HG03066 (cell line): Measurements from ENCODE around the gene RTP2.

ENCODE experiments used
- ATAC-seq: cut with Tn5 transposase; IDR thresholded peaks from one replicate; pipeline ENCODE4 v1.9.1; 2021; ENCODE audit warnings: low read depth; ENCODE audit not compliant: unreplicated experiment

Gene RTP2, protein sequence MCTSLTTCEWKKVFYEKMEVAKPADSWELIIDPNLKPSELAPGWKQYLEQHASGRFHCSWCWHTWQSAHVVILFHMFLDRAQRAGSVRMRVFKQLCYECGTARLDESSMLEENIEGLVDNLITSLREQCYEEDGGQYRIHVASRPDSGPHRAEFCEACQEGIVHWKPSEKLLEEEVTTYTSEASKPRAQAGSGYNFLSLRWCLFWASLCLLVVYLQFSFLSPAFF

DNA sequence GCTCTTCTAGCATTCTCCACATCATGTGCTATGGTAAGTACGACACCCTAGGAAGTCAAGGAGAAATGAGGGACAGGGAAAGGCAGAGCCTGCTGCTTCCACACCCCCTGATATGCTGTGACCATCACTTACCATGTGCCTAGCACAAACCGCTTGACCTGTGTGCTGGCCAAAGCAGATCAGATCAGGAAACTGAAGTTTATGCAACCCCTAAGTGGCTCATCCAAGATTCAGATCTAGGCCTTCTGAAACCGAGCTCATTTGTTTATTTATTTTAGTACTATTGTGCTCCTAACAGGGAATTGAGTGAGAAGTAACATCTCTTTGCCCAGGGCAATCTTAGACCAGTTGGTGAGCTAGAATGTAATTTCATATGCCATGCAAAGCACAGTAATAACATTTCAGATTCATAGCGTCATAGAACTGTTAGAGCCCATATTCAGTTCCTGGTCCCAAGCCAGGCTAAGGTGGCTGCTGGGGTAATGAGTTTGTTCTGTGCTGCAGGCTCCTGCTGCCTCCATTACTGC, at the start of gene RTP2:
Gene RTP2 (minus strand): TSS at position 51 of the 527 bp plus-strand sequence. CDS start 429 bp downstream, outside the sequence.
- no peak for ATAC-seq

DNA sequence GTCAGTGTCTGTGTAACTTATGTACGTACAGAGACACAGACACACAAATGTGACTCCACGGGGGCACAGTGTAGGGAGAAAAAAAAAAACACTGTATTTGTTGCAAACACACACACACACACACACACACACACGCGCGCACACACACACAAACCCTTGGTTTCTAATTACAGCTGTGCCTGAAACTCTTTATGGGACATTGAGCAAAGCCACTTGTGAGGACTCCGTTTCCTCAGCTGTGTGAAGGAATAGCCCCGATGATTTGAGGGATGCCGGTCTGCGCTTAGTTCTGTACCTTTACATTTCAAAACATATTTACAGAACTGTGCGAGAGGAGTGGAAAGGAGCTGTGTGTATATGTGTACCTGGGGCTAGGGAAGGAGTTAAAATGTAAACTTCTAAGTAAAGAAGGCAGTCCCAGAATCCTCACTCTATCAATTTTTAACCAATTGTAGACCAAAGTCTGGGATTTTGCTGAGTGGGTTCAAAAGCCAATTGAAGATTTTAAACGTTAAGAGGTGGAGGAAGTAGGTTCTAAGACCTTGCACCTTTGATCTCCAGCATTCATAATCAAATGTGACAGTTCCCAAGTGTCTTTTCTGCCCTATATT, 48.3 kb upstream of the RTP2 start:
- ATAC-seq = no peak

DNA sequence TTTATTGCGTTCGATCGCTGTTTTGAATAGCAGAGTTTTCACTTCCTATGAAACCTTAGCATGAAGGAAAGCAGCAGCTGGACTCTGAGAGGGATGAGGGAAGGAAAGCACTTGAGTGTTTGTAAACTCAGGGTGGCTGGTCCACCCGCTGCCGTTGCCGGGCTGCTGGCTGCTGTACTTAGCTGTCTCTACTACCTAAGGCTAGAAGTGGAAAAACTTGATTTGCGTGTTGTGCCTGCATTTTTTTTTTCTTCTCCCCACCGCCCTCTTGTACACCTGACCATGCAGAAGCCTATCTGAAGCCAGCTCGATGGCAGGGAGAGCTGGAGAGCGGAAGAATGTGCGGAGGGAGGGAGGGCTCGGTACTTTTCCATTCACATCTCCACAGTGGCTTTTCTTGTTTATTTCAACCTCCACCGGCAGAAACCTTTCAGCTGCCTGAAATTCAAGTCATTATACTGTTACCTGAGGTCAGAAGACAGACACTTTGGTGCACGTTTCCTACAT, 47.7 kb upstream of the RTP2 start:
- ATAC-seq = no peak

DNA sequence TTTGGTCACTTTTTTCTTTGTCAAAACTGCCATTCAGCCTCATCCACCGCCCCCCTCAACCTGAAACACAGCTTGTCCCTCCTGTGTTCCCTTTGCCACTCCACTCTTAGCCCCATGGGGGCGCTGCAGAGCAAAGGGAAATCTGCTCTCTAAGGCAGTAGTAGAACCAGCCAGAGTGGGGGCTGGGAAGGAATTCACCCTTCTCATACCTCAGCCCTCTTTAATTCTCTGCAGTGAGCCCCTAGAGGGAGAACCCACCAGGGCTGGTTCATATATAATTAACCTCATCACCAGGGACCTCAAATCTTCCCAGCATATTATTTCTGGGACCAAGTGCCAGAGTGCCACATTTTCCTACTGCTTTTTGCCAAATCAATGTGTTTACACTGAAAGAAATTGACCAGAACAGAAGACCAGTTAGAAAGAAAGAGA, 45.7 kb upstream of the RTP2 start:
- ATAC-seq = no peak

DNA sequence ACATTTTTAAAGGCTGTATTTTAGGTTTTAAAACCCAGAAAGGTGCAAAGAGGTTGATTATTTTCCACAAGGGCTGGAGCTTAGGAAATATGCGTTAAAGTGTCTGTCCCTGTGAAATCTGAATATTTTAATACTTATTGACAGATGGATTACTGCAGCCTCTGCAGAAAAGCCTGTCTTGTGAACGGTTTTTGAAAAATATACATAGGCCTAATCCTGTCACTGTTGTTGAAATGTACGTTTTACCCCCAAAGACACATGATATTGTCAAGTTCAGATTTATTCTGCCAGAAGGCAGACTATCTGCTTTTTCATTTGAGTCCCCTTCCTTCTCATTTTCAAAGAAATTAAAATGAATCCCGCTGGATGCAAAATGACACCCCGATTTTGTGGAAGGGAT, 45.1 kb upstream of the RTP2 start:
- ATAC-seq = no peak

DNA sequence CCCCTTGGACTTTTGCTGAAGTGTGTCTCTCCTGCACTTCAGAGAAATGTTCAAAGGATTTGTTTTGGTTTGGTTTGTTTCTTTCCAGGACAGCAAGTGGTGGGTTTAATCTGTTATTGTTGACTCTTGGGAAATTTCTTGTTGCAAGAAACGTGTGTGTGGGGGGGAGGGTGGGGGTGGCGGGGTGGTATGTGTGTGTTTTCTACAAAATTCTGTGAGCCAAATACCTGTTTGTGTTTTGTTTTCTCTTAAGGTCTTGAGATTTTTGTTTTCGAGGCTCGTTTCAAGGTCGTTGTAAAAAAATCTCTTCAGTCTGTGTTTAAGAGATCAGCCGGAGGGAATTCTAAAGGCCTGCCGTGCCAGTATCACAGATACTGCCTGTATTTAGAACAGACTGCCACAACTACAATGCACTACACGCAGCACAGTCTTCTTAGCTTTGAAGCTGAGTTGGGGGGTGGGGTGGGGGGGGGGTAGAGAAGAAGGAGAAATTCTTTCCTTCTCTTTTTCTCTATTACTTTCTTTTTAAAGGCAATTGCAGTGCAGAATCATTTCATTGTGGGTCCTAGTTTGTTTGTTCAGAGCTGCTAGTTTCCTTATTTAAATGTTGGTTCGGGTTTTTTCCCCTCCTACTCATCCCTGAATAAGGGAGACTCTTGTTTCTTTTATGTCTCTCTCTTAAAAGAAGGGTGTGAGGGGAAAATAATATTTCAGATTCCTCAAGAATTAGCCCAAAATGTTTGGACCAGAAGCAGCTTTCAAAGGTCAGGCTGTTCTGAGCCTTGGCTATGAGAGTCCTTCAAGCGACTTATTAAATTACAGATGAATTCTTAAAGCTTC, 44.3 kb upstream of the RTP2 start:
- ATAC-seq = no peak

DNA sequence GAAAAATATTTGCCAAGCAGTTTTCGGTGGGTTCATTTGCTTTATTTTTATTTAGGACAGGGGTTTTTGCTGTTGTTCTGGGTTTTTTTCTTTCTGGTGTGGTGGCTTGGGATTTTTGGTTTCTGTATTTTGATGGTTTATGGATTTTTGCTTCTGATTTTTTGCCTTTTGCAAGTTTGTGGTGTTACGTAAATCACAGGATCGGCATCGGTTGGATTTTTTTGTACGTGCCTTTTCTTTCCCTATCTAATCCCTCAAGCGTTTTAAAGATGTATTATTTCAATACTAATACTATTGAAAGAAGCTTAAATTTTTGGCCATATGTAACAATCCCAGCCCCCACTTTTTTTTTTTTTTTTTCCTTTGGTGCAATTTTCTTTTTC, 43.7 kb upstream of the RTP2 start:
- no peak for ATAC-seq

DNA sequence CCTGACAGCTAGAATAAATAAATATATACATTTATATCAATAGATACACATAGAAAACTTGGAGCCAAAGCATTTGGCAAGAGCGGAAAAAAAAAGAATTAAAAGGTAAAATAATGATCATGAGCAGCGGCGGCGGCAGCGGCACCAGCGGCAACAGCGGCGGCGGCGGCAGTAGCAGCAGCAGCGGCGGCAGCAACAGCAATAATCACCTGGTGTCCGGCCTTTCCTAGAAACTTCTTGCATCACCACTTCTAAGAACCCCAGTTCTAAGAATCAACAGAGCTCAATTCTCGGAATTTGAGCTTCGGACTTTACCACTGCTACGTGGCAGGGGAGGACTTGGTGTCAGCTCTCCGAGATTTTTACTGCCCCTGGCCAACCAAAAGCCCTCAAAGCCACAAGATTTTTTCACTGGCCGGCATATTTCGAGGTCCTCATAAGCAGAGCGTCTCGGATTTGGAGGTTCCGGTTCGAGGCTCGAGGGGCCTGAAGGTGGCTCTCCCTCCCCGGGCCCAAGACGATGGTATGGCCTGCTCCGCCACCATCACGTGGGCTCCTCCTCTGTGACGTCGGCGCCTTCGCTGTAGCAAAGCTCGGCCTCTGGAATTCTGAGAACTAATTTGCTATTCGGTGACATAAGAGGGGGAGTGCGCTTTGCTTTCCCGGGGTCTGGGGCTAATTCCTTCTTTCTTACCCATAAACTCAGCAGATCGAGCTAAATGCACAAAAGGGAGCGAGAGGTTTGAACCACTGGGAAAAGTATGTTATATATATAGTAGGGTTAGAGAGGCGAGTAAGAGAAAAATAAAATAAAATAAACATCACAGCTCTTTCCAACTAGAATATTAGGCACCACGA, 43.1 kb upstream of the RTP2 start, which contains the start of gene BCL6:
Gene BCL6 (minus strand): TSS at position 268 of the 858 bp plus-strand sequence. CDS start 11,775 bp downstream, outside the sequence.
- peak; percentile 69 for ATAC-seq

DNA sequence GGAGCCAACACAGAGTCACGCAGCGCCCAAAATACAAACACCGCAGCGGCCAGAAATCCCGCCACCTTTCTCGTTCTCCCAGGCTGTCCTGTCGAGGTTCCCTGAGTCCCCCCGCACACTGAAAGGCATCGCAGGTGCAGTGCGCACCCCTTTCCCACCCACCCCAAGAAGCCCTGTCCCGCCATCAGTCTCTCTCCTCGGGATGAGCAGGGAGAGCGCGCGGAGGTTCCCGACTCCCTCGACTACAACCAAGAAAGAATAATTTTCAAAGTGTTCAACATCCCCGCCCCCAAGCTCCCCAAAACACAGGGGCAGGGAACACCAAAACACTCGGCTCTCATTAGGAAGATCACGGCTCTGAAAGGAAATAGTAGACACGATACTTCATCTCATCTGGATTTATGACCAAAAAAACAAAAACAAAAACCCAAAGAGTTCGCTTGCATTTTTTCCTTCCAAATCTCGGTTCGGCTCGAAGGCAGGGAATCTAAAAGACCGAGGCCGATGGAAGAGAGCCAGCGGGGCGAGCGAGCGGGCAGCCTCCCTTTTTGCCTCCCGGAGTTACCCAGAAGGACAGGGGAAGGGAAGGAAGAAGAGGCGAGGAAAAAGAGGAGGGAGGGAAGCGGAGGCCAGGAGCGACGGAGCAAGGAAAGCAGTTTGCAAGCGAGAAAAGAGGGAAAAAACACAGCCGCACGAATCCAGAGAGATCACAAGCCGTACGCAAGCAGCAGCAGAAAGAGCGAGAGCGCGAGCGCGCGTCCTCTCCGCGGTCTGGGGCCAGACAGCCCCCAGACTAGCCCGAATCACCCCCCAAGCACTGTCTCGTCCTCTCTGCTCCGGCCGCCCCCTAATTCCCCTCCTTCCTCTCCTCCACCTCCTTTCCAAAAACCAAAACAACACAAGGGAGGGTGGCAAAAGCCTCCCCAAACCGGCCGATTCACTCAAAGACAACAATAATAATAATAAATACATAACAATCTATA, 42.1 kb upstream of the RTP2 start:
- ATAC-seq = no peak

DNA sequence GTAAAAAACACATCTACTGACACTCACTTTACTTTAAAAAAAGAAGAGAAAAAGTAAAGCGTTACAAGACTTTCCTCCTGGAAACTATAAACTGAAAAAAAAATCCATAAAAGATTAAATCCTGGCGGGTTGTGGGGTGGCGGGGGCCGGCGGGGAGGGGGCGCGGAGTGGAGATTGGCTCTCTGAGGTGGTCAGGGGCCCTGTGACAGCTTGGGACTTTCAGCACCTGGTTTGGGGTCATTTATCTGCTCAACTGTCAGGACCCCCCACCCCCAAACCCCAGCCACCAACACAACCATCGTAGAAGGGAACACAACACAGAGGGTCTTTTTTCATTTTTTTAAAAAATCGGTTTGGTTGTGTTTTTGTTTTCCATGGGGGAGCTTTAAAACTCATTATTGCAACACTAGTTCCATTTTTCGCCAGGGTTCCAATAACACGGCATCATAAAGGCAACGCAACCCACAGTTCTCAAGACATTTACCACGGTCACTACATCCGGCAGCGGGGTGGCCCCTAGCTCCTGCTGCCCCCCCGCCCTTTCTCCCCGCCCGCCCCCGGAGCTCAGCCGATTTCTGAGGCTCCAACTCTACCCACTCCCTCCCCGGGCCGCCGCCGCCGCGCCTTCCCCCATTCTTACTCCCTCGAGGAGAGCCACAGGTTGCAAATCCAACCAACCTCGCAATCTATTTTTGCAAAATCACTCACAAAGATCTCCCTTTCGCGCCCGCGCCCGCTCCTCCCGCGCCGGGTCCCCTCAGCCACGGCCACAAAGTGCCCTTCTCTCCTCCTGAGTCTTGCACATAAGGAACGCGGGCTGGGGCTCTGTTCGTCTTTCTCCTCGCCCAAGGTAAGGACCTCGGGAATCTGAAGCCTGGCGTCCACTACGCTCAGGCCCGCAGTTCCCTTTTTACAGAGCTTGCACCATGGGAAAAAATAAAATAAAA, 41.1 kb upstream of the RTP2 start:
- ATAC-seq = no peak

DNA sequence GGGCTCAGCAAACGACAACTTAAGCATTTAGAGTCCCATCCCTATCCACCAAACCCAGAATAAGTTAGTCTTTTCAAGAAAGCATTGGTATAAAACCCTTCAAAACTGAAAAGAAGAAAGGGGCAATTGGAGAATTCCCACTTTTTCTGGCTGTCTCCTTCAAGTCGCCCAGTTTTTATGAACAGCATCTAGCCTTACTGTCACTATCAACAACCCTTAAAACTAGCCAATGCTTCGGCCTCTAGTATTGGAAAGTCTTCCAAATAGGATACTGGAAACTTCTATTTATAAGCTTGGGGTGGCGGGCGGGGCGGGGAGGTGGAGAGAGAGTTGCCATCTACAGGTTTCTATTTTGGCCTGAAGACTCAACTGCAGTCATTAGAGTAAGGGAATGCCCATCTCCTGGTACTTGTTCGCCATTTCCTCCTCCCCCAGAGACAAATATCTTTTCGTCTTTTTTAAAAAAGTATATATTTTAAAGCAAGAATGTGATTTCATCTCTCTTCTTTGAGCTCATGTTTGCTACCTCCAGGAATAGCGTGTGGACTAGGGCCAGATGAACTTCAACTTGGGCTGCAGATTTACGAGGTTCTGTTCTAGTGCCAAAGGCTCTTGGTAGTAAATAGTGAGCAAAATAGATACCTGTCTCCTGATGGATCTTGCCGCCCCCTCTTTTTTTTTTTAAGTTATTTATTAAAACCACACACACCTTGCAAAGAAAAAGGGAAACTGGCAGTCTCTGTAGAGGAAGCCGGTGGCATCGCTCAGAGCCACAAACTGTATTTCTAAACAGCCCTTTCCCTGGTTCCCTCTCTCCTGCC, 40.2 kb upstream of the RTP2 start:
- no peak for ATAC-seq

DNA sequence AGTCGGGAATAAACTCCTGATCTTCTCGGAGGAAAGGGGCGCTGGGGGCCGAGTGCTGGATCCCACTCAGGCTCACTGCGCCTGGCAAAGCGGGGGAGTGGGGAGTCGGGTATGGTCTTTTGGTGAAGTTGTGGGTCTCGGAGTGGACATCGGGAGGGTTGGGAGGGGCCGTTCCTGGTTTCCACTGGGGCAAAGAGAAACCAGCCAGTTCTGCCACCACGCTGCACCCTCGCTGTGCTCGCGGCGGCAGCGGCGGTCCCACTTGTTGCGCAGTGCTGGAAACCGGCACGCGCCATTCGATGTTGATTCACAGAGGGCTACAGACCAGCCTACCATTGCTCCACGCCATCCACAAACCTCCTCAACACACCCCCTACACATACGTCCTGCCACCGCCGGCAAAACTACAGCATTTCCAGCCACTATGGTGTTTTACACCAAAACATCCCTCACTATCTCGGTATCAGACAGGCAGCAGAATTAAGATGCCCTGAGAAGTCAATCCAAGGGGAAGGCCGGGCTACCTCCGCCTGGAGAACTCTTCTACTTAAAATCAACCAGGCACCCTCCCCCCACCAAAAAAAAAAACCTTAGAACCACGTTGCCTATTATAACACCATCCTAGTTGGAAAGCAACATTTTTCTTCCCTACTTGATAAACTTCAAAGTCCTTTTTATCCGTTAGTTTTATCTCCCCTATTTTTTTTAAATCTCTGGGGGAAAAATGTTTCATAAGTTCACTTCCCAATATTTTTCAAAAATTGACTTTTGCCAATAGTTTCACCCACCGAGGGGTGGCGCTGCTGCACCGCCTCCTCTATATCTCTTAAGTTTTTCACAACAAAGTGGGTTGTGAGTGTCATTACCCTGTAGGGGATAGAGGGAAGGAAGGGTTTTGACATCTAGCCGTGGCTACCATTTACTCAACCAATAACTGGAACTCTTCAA, 39.3 kb upstream of the RTP2 start:
- no peak for ATAC-seq

DNA sequence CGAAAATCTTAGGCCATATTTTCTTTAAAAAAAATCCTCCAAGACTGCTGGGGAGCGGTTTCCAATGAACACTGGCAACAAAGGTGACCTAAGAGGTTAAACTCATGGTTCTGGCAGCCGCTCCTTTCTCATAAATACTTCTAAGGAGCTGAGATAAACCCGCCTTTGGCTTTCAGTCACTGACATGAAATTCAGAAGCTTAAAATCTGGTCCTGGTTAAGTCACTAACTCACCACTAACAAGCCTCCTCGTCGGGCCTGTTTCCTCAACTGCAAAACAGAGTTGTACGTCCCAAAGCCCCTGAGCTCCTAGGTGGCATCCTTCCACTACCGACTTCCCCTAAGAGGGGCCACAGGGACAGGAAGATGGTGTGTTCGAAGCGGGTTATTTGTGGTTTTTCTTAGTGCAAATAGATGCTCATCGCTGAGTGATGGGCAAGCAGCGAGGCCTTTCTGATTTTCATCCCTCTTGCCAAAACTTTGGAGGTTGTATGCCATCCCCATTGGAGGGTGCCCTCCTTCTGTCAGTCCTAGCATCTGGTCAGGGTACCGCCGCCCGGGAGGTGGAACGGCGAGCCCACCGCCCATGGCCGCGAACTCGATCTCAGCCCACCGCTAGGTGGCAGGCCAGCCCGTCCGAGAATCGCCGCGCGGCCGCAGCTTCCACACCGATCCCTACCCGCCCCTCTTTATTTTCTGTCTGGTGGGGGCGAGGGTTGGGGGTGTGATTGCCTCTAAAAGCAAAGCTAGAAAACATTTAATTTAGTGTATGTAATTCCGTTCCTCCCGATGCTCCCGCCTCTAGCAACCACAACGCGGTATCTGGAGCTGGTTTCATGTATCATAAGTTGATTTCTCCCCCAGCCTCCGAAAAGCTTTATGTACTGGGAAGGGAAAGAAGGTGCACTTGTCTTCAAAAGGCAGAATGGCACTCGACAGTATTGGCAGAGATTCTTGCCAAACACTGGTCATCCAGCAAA, 38.4 kb upstream of the RTP2 start:
- ATAC-seq = no peak

DNA sequence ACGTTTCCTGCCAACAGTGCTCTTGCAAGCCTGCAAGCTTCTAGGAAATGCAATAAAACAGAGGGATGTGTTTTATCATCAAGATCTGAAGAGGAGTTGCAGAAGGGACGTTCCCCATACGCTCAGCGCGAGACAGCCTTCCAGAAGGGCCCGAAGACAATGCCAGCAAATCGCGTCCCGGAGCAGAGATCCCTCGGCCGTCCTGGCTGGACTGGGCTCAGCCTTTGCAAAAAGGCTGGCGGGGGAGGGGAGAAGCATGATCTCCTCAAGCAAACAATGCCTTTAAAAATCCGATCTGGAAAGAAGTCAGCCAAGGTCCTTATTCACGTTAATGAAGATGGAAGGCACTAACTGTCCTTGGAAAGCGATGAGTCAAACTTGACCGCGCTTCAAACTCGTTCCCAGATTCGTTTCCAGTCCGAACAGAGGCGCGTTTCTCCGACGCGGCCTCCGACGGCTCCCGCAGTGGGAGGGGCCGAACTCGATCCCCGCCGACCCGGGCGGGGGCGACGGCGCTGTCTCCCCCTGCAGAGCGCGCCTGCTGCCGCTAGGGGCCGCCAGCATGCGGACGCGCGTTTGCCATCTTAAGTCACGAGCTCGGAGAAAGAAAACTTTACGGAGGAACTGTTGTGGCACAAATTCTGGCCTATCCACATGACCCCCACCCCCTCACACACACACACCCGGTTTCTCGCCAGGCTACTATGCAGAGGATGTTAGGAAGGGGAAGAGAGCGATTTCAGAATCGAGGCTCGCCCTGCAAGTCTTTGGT, 37.4 kb upstream of the RTP2 start:
- no peak for ATAC-seq
